GM18909 (cell line): Measurements from ENCODE around the gene TRABD2B.
"Not testable (repeated sequence)": the region's sequence is repeated elsewhere in the genome, so short reads cannot be mapped to it uniquely, and the experiment has no call there.

Experiments used
- ATAC-seq: cut with Tn5 transposase; IDR thresholded peaks from one replicate; pipeline ENCODE4 v1.9.1; 2021; ENCODE audit warnings: mild to moderate bottlenecking; ENCODE audit not compliant: unreplicated experiment, poor library complexity

The TRABD2B gene

GRCh38 chr1:47970882-47971281 is 26.3 kb downstream of the TRABD2B start:
- ATAC-seq = no peak

GRCh38 chr1:47969478-47969877 is 27.7 kb downstream of the TRABD2B start:
- no peak for ATAC-seq

GRCh38 chr1:47968556-47968888 is 28.7 kb downstream of the TRABD2B start:
- ATAC-seq = no peak

GRCh38 chr1:47967864-47968555 is 29.2 kb downstream of the TRABD2B start:
- ATAC-seq = no peak

- ATAC-seq = no peak
Observed at GRCh38 chr1:47965816-47966215, 31.4 kb downstream of the TRABD2B start.

GRCh38 chr1:47964636-47965035 is 32.5 kb downstream of the TRABD2B start:
- no peak for ATAC-seq

- ATAC-seq = no peak
Observed at GRCh38 chr1:47963568-47964358, 33.4 kb downstream of the TRABD2B start.

- no peak for ATAC-seq
Observed at GRCh38 chr1:47962750-47963492, 34.3 kb downstream of the TRABD2B start.

GRCh38 chr1:47961835-47962234 is 35.4 kb downstream of the TRABD2B start:
- not testable (repeated sequence) for ATAC-seq

GRCh38 chr1:47956491-47956890 is 40.7 kb downstream of the TRABD2B start:
- ATAC-seq = not testable (repeated sequence)

GRCh38 chr1:47953661-47954060 is 43.5 kb downstream of the TRABD2B start:
- ATAC-seq = no peak

GRCh38 chr1:47951545-47952235 is 45.5 kb downstream of the TRABD2B start:
- ATAC-seq = no peak

- no peak for ATAC-seq
Observed at GRCh38 chr1:47951026-47951425, 46.2 kb downstream of the TRABD2B start.

GRCh38 chr1:47950471-47950870 is 46.7 kb downstream of the TRABD2B start:
- ATAC-seq = no peak

- ATAC-seq = no peak
Observed at GRCh38 chr1:47948126-47948525, 49.1 kb downstream of the TRABD2B start.

GRCh38 chr1:47947531-47947930 is 49.7 kb downstream of the TRABD2B start:
- no peak for ATAC-seq

GRCh38 chr1:47944561-47944960 is 52.6 kb downstream of the TRABD2B start:
- ATAC-seq = no peak

GRCh38 chr1:47942240-47942629 is 55.0 kb downstream of the TRABD2B start:
- no peak for ATAC-seq

GRCh38 chr1:47941609-47942239 is 55.5 kb downstream of the TRABD2B start:
- no peak for ATAC-seq

GRCh38 chr1:47940779-47941178 is 56.4 kb downstream of the TRABD2B start:
- no peak for ATAC-seq
